ENCODE results near the gene METTL5. TPM values are rescaled to one million over a fixed set of nuclear protein-coding genes. Genes with fewer than 3 reads are reported as not detected.
A peak's percentile ranks its signal among the peaks of the same experiment; 100 is the strongest.
"Not testable (repeated sequence)": the region's sequence is repeated elsewhere in the genome, so short reads cannot be mapped to it uniquely, and the experiment has no call there.

METTL5 gene
- total RNA-seq, 1 donor from 2014 or later = 44.0 TPM

- Mint-ChIP-seq H3K4me1 (peaks cover 30% of the 10 kb centered on the region), H3K27ac (peak overlapping the region; percentile 17), H3K36me3 (peaks cover 12% of the 10 kb centered on the region)
Observed at GRCh38 chr2:169822785-169823392, 1.8 kb downstream of the METTL5 start.

GRCh38 chr2:169822036-169822435 lies 2.7 kb downstream of the METTL5 start:
- H3K4me3 Mint-ChIP-seq = no peak overlapping the region
- H3K27me3 Mint-ChIP-seq (ENCODE audit: low read depth) = no peaks in the 10 kb centered on the region
- H3K27ac Mint-ChIP-seq = no peak overlapping the region
- peaks cover 18% of the 10 kb centered on the region for H3K36me3 Mint-ChIP-seq
- no peak for DNase-seq (ENCODE audit: low spot score in 2 of 2, unreplicated experiment in 2 of 2)
- peaks cover 30% of the 10 kb centered on the region for H3K4me1 Mint-ChIP-seq
- no peak for TF ChIP-seq CTCF (IDR thresholded peaks at IDR 0.05; ENCODE audit: unreplicated experiment)
- H3K9me3 Mint-ChIP-seq = peaks cover 5% of the 10 kb centered on the region

More at GRCh38 chr2:169822785-169823392, 1.8 kb downstream of the METTL5 start:
- no peak for DNase-seq (ENCODE audit: low spot score in 2 of 2, unreplicated experiment in 2 of 2)
- Mint-ChIP-seq H3K4me3 (peak overlapping the region; percentile 53), H3K9me3 (no peaks in the 10 kb centered on the region), H3K27me3 (ENCODE audit: low read depth) (no peaks in the 10 kb centered on the region)
- TF ChIP-seq CTCF (IDR thresholded peaks at IDR 0.05; ENCODE audit: unreplicated experiment) = no peak

GRCh38 chr2:169820101-169820500 lies 4.6 kb downstream of the METTL5 start:
- not testable (repeated sequence) for H3K27ac Mint-ChIP-seq; H3K4me3 Mint-ChIP-seq; DNase-seq (ENCODE audit: low spot score in 2 of 2, unreplicated experiment in 2 of 2); H3K27me3 Mint-ChIP-seq (ENCODE audit: low read depth)
- H3K36me3 Mint-ChIP-seq = peaks cover 34% of the 10 kb centered on the region
- peaks cover 30% of the 10 kb centered on the region for H3K4me1 Mint-ChIP-seq
- H3K9me3 Mint-ChIP-seq = peaks cover 16% of the 10 kb centered on the region

- Mint-ChIP-seq H3K27me3 (ENCODE audit: low read depth) (no peaks in the 10 kb centered on the region), H3K27ac (peak overlapping the region; percentile 76), H3K4me1 (peaks cover 28% of the 10 kb centered on the region), H3K9me3 (peaks cover 16% of the 10 kb centered on the region), H3K4me3 (no peak overlapping the region), H3K36me3 (peaks cover 40% of the 10 kb centered on the region)
- no peak for DNase-seq (ENCODE audit: low spot score in 2 of 2, unreplicated experiment in 2 of 2)
- no peak for TF ChIP-seq CTCF (IDR thresholded peaks at IDR 0.05; ENCODE audit: unreplicated experiment)
Observed at GRCh38 chr2:169819106-169819505, 5.6 kb downstream of the METTL5 start.

GRCh38 chr2:169818241-169818640 lies 6.5 kb downstream of the METTL5 start:
- Mint-ChIP-seq H3K27me3 (ENCODE audit: low read depth) (no peaks in the 10 kb centered on the region), H3K36me3 (peaks cover 45% of the 10 kb centered on the region), H3K9me3 (peaks cover 16% of the 10 kb centered on the region), H3K4me3 (no peak overlapping the region), H3K27ac (no peak overlapping the region), H3K4me1 (peaks cover 20% of the 10 kb centered on the region)
- no peak for TF ChIP-seq CTCF (IDR thresholded peaks at IDR 0.05; ENCODE audit: unreplicated experiment)
- no peak for DNase-seq (ENCODE audit: low spot score in 2 of 2, unreplicated experiment in 2 of 2)

GRCh38 chr2:169817369-169817768 lies 7.3 kb downstream of the METTL5 start:
- not testable (repeated sequence) for H3K27me3 Mint-ChIP-seq (ENCODE audit: low read depth); H3K4me3 Mint-ChIP-seq; DNase-seq (ENCODE audit: low spot score in 2 of 2, unreplicated experiment in 2 of 2); H3K27ac Mint-ChIP-seq
- peaks cover 12% of the 10 kb centered on the region for H3K4me1 Mint-ChIP-seq
- H3K36me3 Mint-ChIP-seq = peaks cover 49% of the 10 kb centered on the region
- peaks cover 16% of the 10 kb centered on the region for H3K9me3 Mint-ChIP-seq

- H3K4me1 Mint-ChIP-seq = peaks cover 10% of the 10 kb centered on the region
- peaks cover 16% of the 10 kb centered on the region for H3K9me3 Mint-ChIP-seq
- not testable (repeated sequence) for H3K27me3 Mint-ChIP-seq (ENCODE audit: low read depth); DNase-seq (ENCODE audit: low spot score in 2 of 2, unreplicated experiment in 2 of 2); H3K27ac Mint-ChIP-seq; H3K4me3 Mint-ChIP-seq
- H3K36me3 Mint-ChIP-seq = peaks cover 53% of the 10 kb centered on the region
Observed at GRCh38 chr2:169816961-169817360, 7.7 kb downstream of the METTL5 start.
